Measurements from ENCODE around the gene C3orf18. TPM values are rescaled to one million over a fixed set of nuclear protein-coding genes. Genes with fewer than 3 reads are reported as not detected.

The C3orf18 gene
- total RNA-seq, 2 donors from 2014 or later = 7.8 to 19.0 TPM

GRCh38 chr3:50599716-50600118 lies 32.2 kb upstream of the C3orf18 start:
- Histone ChIP-seq H3K27me3 (replicated peaks; ENCODE audit: insufficient read depth) (no peaks in the 10 kb centered on the region), H3K4me1 (ENCODE audit: control insufficient read depth in 1 of 2, low read depth in 2 of 2) (peaks cover 22 to 53% of the 10 kb centered on the region in 2 donors), H3K36me3 (no peaks in the 10 kb centered on the region), H3K4me3 (no peak overlapping the region), H3K27ac (peak overlapping the region in 1 of 2 donors; percentile 99), H3K9me3 (no peaks in the 10 kb centered on the region)
- ATAC-seq (ENCODE audit: insufficient number of reproducible peaks, low FRiP score, low read depth) (no peak), DNase-seq (ENCODE audit: low spot score) (no peak)
- TF ChIP-seq, protein P1, sequence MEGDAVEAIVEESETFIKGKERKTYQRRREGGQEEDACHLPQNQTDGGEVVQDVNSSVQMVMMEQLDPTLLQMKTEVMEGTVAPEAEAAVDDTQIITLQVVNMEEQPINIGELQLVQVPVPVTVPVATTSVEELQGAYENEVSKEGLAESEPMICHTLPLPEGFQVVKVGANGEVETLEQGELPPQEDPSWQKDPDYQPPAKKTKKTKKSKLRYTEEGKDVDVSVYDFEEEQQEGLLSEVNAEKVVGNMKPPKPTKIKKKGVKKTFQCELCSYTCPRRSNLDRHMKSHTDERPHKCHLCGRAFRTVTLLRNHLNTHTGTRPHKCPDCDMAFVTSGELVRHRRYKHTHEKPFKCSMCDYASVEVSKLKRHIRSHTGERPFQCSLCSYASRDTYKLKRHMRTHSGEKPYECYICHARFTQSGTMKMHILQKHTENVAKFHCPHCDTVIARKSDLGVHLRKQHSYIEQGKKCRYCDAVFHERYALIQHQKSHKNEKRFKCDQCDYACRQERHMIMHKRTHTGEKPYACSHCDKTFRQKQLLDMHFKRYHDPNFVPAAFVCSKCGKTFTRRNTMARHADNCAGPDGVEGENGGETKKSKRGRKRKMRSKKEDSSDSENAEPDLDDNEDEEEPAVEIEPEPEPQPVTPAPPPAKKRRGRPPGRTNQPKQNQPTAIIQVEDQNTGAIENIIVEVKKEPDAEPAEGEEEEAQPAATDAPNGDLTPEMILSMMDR (IDR thresholded peaks at IDR 0.05) = no peak

DNA sequence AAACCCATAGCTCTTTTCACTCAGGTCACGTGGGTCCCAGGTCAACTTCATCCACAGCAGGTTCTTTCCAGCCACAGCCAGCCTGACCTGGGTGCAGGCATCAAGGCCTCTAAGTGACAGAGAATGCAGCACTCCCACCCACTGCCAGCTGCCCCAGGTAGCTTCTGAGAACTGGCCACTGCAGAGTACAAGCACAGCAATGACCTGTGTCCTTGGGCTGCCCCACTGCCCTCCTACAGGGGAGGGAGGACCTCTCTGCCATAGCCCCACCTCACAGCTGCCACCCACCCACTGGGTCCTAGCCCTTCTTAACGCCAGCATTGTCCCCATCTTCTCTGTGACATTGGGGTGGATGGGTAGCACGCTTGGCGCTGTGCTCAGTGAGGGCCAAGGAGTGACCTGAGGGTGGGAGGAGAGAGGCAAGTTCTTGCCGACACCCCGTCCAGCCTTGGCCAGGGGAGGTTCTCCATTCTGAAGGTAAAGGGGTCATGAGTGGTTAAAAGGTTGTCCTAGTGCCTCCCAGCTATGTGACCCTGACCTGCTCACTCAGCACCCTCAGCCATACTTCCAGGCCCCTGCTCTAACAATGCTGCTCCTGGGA lies 31.7 kb upstream of the C3orf18 start:
- Histone ChIP-seq H3K27me3 (replicated peaks; ENCODE audit: insufficient read depth) (no peaks in the 10 kb centered on the region), H3K36me3 (no peaks in the 10 kb centered on the region), H3K9me3 (no peaks in the 10 kb centered on the region), H3K4me3 (no peak overlapping the region), H3K27ac (peak overlapping the region in 1 of 2 donors; percentile 28), H3K4me1 (ENCODE audit: control insufficient read depth in 1 of 2, low read depth in 2 of 2) (peaks cover 17 to 48% of the 10 kb centered on the region in 2 donors)
- DNase-seq (ENCODE audit: low spot score) = no peak
- TF ChIP-seq, protein P1 (IDR thresholded peaks at IDR 0.05) = no peak
- ATAC-seq (ENCODE audit: insufficient number of reproducible peaks, low FRiP score, low read depth) = no peak

DNA sequence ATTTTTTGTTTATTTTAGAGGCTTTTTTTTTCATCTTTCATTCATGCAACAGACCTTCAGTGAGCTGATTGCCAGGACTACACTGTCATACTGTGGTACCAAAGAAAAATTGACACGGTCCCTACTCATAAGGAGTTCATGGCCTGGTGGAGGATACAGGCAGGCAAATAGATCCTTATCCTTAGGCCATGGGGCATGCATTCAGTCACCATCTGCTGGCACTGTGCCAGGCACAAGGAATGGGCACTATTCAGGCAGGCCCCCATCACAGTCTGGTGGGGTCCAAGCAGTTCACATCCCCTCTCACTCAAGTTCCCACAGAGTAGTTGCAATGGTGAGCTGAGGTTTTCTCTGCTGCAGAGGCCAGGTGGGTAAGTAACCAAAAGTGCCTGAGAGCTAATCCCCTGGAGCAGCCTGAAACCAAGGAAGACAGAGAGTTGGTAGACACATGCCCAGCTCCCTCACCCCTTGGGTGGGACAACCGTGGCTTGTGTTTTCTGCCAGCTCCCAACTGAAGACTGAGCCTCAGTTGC lies 26.8 kb upstream of the C3orf18 start:
- Histone ChIP-seq H3K36me3 (no peaks in the 10 kb centered on the region), H3K4me3 (no peak overlapping the region), H3K27ac (no peak overlapping the region), H3K27me3 (replicated peaks; ENCODE audit: insufficient read depth) (no peaks in the 10 kb centered on the region), H3K9me3 (no peaks in the 10 kb centered on the region), H3K4me1 (ENCODE audit: control insufficient read depth in 1 of 2, low read depth in 2 of 2) (peaks cover 0 to 8% of the 10 kb centered on the region in 2 donors)
- DNase-seq (ENCODE audit: low spot score) = no peak
- no peak for ATAC-seq (ENCODE audit: insufficient number of reproducible peaks, low FRiP score, low read depth)
- TF ChIP-seq, protein P1 (IDR thresholded peaks at IDR 0.05) = no peak

DNA sequence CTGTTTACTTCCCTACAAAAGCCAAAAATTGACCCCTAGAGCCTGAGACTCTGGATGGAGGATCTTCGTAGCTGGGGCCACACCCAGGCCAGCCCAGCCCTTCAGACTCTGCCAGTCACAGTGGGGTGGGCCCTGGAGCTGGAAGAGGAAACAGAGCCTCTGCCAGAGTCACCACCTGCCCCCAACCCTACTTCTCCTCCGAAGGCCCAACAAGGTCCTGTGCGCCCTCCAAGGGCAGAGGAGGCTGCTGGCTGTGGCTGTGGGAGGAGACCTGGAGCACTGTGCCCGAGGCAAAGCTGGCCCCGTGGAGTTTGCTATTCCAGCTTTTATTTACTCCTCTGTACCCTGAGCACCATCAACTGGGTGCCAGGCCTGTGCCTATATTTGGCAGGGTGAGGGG lies 25.0 kb upstream of the C3orf18 start:
- Histone ChIP-seq H3K27me3 (replicated peaks; ENCODE audit: insufficient read depth) (no peaks in the 10 kb centered on the region), H3K36me3 (no peaks in the 10 kb centered on the region), H3K4me1 (ENCODE audit: control insufficient read depth in 1 of 2, low read depth in 2 of 2) (peaks cover 0 to 17% of the 10 kb centered on the region in 2 donors), H3K27ac (no peak overlapping the region), H3K9me3 (no peaks in the 10 kb centered on the region), H3K4me3 (no peak overlapping the region)
- DNase-seq (ENCODE audit: low spot score) (no peak), ATAC-seq (ENCODE audit: insufficient number of reproducible peaks, low FRiP score, low read depth) (no peak)
- TF ChIP-seq, protein P1 (IDR thresholded peaks at IDR 0.05) = no peak

GRCh38 chr3:50591196-50591741 lies 23.7 kb upstream of the C3orf18 start:
- DNase-seq (ENCODE audit: low spot score) (no peak), ATAC-seq (ENCODE audit: insufficient number of reproducible peaks, low FRiP score, low read depth) (no peak)
- Histone ChIP-seq H3K4me3 (no peak overlapping the region), H3K36me3 (no peaks in the 10 kb centered on the region), H3K27ac (no peak overlapping the region), H3K27me3 (replicated peaks; ENCODE audit: insufficient read depth) (no peaks in the 10 kb centered on the region), H3K9me3 (no peaks in the 10 kb centered on the region), H3K4me1 (ENCODE audit: control insufficient read depth in 1 of 2, low read depth in 2 of 2) (peaks cover 0 to 26% of the 10 kb centered on the region in 2 donors)
- TF ChIP-seq, protein P1 (IDR thresholded peaks at IDR 0.05) = no peak

All from thoracic aorta (tissue), 2 donors.